ENCODE data around the gene ARSK.
"Not testable (repeated sequence)": the region's sequence is repeated elsewhere in the genome, so short reads cannot be mapped to it uniquely, and the experiment has no call there.

Gene ARSK

GRCh38 chr5:95620870-95621838, 66.3 kb downstream of the ARSK start:
- DNase-seq (ENCODE audit: low spot score): no peak

- no peak for DNase-seq (ENCODE audit: low spot score)
Measured at GRCh38 chr5:95621839-95622629, 67.1 kb downstream of the ARSK start.

- DNase-seq (ENCODE audit: low spot score): no peak
Measured at GRCh38 chr5:95623706-95624105, 68.8 kb downstream of the ARSK start.

GRCh38 chr5:95624368-95624767, 69.5 kb downstream of the ARSK start:
- no peak for DNase-seq (ENCODE audit: low spot score)

GRCh38 chr5:95626701-95627100, 71.8 kb downstream of the ARSK start:
- DNase-seq (ENCODE audit: low spot score): no peak

- no peak for DNase-seq (ENCODE audit: low spot score)
Measured at GRCh38 chr5:95627971-95628810, 73.3 kb downstream of the ARSK start.

- DNase-seq (ENCODE audit: low spot score): no peak
Measured at GRCh38 chr5:95628933-95629332, 74.0 kb downstream of the ARSK start.

GRCh38 chr5:95630394-95630917, 75.6 kb downstream of the ARSK start:
- DNase-seq (ENCODE audit: low spot score): no peak

- no peak for DNase-seq (ENCODE audit: low spot score)
Measured at GRCh38 chr5:95631255-95631958, 76.5 kb downstream of the ARSK start.

GRCh38 chr5:95631991-95632675, 77.2 kb downstream of the ARSK start:
- DNase-seq (ENCODE audit: low spot score): no peak

GRCh38 chr5:95632942-95633341, 78.0 kb downstream of the ARSK start:
- DNase-seq (ENCODE audit: low spot score): not testable (repeated sequence)

GRCh38 chr5:95633671-95634070, 78.8 kb downstream of the ARSK start:
- DNase-seq (ENCODE audit: low spot score): no peak

- DNase-seq (ENCODE audit: low spot score): no peak
Measured at GRCh38 chr5:95634081-95634480, 79.2 kb downstream of the ARSK start.

- DNase-seq (ENCODE audit: low spot score): no peak
Measured at GRCh38 chr5:95638632-95639031, 83.7 kb downstream of the ARSK start.

- no peak for DNase-seq (ENCODE audit: low spot score)
Measured at GRCh38 chr5:95641741-95642220, 86.9 kb downstream of the ARSK start.

GRCh38 chr5:95643152-95643551, 88.3 kb downstream of the ARSK start:
- no peak for DNase-seq (ENCODE audit: low spot score)

GRCh38 chr5:95644351-95645042, 89.6 kb downstream of the ARSK start:
- peak; percentile 80 for DNase-seq (ENCODE audit: low spot score)

- not testable (repeated sequence) for DNase-seq (ENCODE audit: low spot score)
Measured at GRCh38 chr5:95646226-95646568, 91.3 kb downstream of the ARSK start.

GRCh38 chr5:95646569-95647431, 91.9 kb downstream of the ARSK start, which contains the start of gene RFESD:
Gene RFESD, plus strand, starts transcription at chr5:95646777. Its CDS starts 5,495 bp downstream, at chr5:95652272.
- DNase-seq (ENCODE audit: low spot score): peak; percentile 98

Measured in hematopoietic multipotent progenitor cell treated with erythropoietin and hydrocortisone succinate and interleukin-3 and kit ligand, for 15 days (in vitro differentiated cells).